Esophagus squamous epithelium (tissue), 5 donors: ENCODE data around the gene ZNRF3. TPM values are rescaled to one million over a fixed set of nuclear protein-coding genes. Genes with fewer than 3 reads are reported as not detected.

Source experiments
- DNase-seq: peaks from one replicate; lab custom pipeline; 2025; lab: John Stamatoyannopoulos, UW
- H3K27ac ChIP-seq, 4 donors: fragments of 200-600 bp; sonication (generic); one replicate each; pipeline ENCODE4 v1.5.1; 2016 to 2019; ENCODE audit warnings: mild to moderate bottlenecking in 1 of 4
- H3K27me3 ChIP-seq, 4 donors: fragments of 200-600 bp; sonication (generic); 1 replicate in 3 of 4; 2 replicates in 1 of 4; pipeline versions ENCODE4 v1.5.1 to v1.6.0; 2017 to 2021; ENCODE audit warnings: antibody characterized with exemption in 1 of 4
- H3K36me3 ChIP-seq, 3 donors: fragments of 200-600 bp; sonication (generic); one replicate each; pipeline ENCODE4 v1.5.1; 2016 to 2019
- H3K4me1 ChIP-seq, 3 donors: fragments of 200-600 bp; sonication (generic); one replicate each; pipeline ENCODE4 v1.5.1; 2017 to 2019
- H3K4me3 ChIP-seq, 4 donors: fragments of 200-600 bp; sonication (generic); 1 replicate in 3 of 4; 2 replicates in 1 of 4; pipeline ENCODE4 v1.5.1; 2016 to 2019; ENCODE audit warnings: mild to moderate bottlenecking in 2 of 4, moderate library complexity in 1 of 4
- H3K9me3 ChIP-seq, 3 donors: fragments of 200-600 bp; sonication (generic); one replicate each; pipeline ENCODE4 v1.5.1; 2016 to 2019
- POLR2A ChIP-seq, 4 donors: fragments of 450-650 bp; IDR thresholded peaks; one replicate each; pipeline ENCODE4 v1.6.1; 2017; ENCODE audit warnings: antibody characterized with exemption in 4 of 4, mild to moderate bottlenecking in 4 of 4, moderate library complexity in 3 of 4
- WGBS, 2 donors: methylation state at CpG; one replicate each; pipeline ENCODE4 v1.1.5; 2018; 5-methylcytosine and 5-hydroxymethylcytosine counted together
- intact Hi-C: fragments of 100-400 bp; cut with DNase I; formaldehyde crosslinking; loops from one replicate; pipeline ENCODE4 v1.15.0; 2022
- total RNA-seq, 4 donors: library from RNA; depleted of rRNA; stranded (reverse); fragments of >200 nt; gene quantifications; one replicate each; pipeline ENCODE4 v1.1.0, GENCODE V29; 2016
- TF ChIP-seq, protein P1 (sequence below), 6 experiments: fragments of 450-650 bp in 4 of 6; fragments of 200-600 bp in 2 of 6; sonication (generic) in 2 of 6; IDR thresholded peaks; one replicate each; pipeline ENCODE4 v1.5.1; 2016 to 2019; ENCODE audit warnings: antibody characterized with exemption in 6 of 6, mild to moderate bottlenecking in 4 of 6, moderate library complexity in 4 of 6
- donor health status: DM: yes; HTN: yes; CAD: no.

The ZNRF3 gene
- total RNA-seq, 4 donors from 2014 or later, result 6.6 to 10.9 (median 7.2) TPM

DNA sequence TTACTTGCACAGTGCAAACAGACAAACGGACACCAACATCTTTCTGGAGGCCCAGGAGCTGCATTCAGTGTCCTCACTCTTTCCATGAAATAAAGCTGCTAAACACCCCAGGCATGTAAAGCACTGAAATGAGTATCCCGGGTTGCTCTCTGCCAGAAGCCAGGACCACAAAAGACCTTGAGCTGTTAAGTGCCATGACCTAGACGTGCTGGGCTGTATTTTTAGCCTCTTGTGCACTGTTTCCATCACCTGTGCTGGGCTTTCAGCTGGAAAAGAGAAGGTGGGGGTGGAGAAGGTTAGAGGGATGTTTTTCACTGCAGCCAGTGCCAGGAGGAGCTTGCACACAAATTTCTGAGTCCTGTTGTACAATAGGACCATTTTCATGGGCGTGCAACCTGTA, 186.1 kb downstream of the ZNRF3 start:
- Histone ChIP-seq H3K36me3 (no peaks in the 10 kb centered on the region), H3K27ac (no peak overlapping the region), H3K4me1 (peaks cover 22 to 41% (median 29%) of the 10 kb centered on the region in 3 donors), H3K27me3 (peaks cover 0 to 5% (median 0%) of the 10 kb centered on the region in 4 donors), H3K4me3 (no peak overlapping the region), H3K9me3 (no peaks in the 10 kb centered on the region)
- no peak for DNase-seq
- intact Hi-C loops, result no loop called here
- no peak for TF ChIP-seq POLR2A (IDR thresholded peaks at IDR 0.05)
- TF ChIP-seq, protein P1, sequence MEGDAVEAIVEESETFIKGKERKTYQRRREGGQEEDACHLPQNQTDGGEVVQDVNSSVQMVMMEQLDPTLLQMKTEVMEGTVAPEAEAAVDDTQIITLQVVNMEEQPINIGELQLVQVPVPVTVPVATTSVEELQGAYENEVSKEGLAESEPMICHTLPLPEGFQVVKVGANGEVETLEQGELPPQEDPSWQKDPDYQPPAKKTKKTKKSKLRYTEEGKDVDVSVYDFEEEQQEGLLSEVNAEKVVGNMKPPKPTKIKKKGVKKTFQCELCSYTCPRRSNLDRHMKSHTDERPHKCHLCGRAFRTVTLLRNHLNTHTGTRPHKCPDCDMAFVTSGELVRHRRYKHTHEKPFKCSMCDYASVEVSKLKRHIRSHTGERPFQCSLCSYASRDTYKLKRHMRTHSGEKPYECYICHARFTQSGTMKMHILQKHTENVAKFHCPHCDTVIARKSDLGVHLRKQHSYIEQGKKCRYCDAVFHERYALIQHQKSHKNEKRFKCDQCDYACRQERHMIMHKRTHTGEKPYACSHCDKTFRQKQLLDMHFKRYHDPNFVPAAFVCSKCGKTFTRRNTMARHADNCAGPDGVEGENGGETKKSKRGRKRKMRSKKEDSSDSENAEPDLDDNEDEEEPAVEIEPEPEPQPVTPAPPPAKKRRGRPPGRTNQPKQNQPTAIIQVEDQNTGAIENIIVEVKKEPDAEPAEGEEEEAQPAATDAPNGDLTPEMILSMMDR (IDR thresholded peaks at IDR 0.05), result no peak
- WGBS, 2 donors, result 77 to 85% methylated on average over 4 of the region's 4 CpGs

DNA sequence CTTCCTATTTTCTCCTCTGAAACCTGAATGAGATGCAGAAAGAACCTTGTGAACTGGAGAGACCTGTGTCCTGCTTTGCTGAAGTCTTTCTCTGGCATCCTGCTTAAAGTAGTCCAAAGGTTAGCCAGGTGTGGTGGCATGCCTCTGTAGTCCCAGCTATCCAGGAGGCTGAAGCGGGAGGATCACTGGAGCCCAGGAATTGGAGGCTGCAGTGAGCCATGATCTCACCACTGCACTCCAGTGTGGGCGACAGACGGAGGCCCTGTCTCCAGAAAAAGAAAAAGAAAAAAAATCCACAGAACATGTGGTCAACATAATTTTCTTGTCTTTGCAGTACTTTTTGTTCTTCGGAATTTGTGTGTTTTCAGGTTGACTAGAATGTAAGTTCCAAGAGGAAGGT, 187.1 kb downstream of the ZNRF3 start:
- TF ChIP-seq POLR2A (IDR thresholded peaks at IDR 0.05), result no peak
- TF ChIP-seq, protein P1 (IDR thresholded peaks at IDR 0.05), result no peak
- H3K27ac ChIP-seq, result peak overlapping the region; percentile 89 to 97 (median 92)
- intact Hi-C loops, result no loop called here
- no peaks in the 10 kb centered on the region for H3K36me3 ChIP-seq
- no peaks in the 10 kb centered on the region for H3K9me3 ChIP-seq
- WGBS, 2 donors, result 83 to 92% methylated on average over 3 to 4 of the region's 4 CpGs
- peaks cover 0 to 5% (median 0%) of the 10 kb centered on the region in 4 donors for H3K27me3 ChIP-seq
- H3K4me3 ChIP-seq, result no peak overlapping the region
- no peak for DNase-seq
- peaks cover 30 to 51% (median 30%) of the 10 kb centered on the region in 3 donors for H3K4me1 ChIP-seq

DNA sequence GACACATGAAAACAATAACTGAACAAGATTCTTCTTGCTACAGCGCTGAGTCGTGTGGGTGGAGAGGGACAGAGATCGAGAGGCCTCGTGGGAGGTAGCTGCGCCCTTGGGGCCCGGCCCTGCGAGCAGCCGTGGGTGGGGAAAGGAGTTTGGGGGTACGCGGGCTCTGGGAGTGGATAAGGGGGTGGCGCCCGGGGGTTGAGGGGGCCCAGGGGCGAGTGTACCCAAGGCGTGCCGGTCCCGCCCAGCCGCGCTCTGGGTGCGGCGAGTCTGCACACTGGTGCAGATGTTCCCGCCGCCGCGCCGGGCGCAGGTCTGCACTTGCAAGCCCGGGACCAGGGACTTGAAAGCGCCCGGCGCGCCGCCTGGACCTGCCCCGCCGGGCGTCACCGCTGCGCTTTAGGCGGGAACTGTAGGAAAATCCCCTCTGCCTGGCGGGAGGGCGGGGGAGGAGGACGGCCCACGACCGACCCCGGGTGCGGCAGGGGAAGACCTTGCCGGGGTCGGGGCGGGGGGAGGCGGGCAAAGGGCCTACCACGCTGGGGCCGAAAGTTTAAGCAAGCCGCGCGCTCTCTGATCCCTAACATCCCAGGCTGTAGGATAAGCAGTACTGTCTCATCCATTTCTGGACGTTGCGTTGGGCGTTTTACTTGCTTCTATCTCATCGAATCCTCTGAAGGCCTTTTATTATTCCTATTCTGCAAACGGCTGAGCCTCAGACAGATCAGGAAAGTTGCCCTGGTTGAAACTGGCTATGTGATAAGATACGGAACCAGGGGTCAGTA, 188.1 kb downstream of the ZNRF3 start:
- WGBS, 2 donors, result 1 to 2% methylated on average over 9 to 14 of the region's 60 CpGs
- DNase-seq, result no peak
- H3K9me3 ChIP-seq, result no peaks in the 10 kb centered on the region
- peaks cover 0 to 5% (median 0%) of the 10 kb centered on the region in 4 donors for H3K27me3 ChIP-seq
- peaks cover 30 to 59% (median 30%) of the 10 kb centered on the region in 3 donors for H3K4me1 ChIP-seq
- no peaks in the 10 kb centered on the region for H3K36me3 ChIP-seq
- peak overlapping the region; percentile 89 to 97 (median 92) for H3K27ac ChIP-seq
- peak overlapping the region; percentile 24 to 92 (median 72) for H3K4me3 ChIP-seq
- TF ChIP-seq, protein P1 (IDR thresholded peaks at IDR 0.05), result no peak
- peak in 1 of 4 donors; percentile 31 for TF ChIP-seq POLR2A (IDR thresholded peaks at IDR 0.05)
- intact Hi-C loops, result no loop called here

DNA sequence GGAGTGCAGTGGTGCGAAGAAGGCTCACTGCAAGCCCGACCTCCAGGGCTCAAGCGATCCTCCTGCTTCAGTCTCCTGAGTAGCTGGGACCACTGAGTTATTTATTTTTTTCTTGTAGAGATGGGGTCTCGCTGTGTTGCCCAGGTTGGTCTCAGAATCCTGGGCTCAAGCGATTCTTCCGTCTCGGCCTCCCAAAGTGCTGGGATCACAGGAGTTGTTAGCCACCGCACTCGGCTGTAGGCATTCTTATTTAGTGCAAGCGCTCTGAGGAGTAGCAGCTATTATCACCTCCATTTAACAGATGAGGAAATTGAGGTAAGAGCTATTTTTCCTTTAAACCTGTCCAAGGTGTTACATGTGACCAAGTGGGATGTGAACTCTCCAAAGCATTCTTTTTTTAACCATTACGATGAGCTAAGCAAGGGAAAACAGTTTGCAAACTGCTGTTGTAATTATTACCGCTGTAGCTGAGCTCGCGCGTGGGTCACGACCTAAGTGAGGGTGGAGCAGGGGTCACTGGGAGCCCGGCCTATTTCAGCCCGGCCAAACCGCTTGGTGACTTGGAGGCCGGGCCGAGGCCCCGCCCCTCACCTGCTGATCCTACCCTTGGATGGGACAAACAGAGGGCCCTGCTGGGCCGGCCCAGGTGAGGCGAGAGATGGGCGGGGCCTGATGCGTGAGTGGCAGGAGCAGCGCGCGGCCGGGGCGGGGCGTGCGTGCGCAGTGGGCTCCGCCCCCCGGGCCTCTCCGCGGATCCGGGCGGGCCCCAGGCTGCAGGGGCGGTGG, 189.0 kb downstream of the ZNRF3 start:
- H3K4me3 ChIP-seq, result peak overlapping the region; percentile 24 to 92 (median 72)
- DNase-seq, result peak; percentile 29
- no peaks in the 10 kb centered on the region for H3K36me3 ChIP-seq
- peak overlapping the region; percentile 89 to 97 (median 92) for H3K27ac ChIP-seq
- WGBS, 2 donors, result 42 to 60% methylated on average over 7 to 20 of the region's 41 CpGs
- peaks cover 0 to 5% (median 0%) of the 10 kb centered on the region in 4 donors for H3K27me3 ChIP-seq
- H3K9me3 ChIP-seq, result no peaks in the 10 kb centered on the region
- intact Hi-C loops, result no loop called here
- TF ChIP-seq POLR2A (IDR thresholded peaks at IDR 0.05), result no peak
- H3K4me1 ChIP-seq, result peaks cover 30 to 66% (median 30%) of the 10 kb centered on the region in 3 donors

DNA sequence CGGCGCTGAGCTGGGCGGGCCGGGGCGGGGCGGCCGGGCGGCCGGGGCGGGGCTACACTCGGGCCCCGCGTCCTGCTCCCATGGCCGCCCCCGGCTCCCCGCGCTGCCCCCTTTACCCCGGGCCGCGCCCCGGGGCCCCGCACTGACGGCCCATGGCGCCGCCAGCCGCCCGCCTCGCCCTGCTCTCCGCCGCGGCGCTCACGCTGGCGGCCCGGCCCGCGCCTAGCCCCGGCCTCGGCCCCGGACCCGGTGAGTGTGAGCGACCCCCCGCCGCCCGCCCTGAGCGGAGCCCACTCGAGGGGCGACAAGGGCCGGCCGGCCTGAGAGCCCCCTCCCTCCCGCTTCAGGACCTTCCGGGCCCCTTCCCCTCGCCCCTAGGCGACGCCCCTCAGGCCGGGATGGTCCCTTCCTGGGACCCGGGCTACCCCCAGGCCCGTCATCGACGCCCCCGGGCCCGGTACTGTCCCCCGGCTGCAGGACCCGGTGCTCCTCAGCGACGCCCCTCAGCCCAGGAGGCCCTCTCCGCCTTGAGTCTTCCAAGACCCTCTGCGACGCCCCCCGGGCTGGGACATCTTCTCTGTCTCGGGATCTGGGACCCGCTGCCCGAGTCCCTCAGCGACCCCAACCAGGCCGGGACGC, 189.7 kb downstream of the ZNRF3 start, which contains the start of gene KREMEN1:
Gene KREMEN1 (plus strand): TSS at position 57 of the 639 bp plus-strand sequence. CDS start 96 bp downstream, at position 153.
- DNase-seq, result no peak
- Histone ChIP-seq H3K27ac (peak within 1 kb of the TSS; percentile 89 to 97 (median 92)), H3K4me3 (peak within 1 kb of the TSS; percentile 61 to 92 (median 83)), H3K9me3 (no peaks in the 10 kb centered on the region), H3K4me1 (peaks cover 30 to 73% (median 30%) of the 10 kb centered on the region in 3 donors), H3K27me3 (peaks cover 0 to 5% (median 0%) of the 10 kb centered on the region in 4 donors), H3K36me3 (no peaks in the 10 kb centered on the region)
- TF ChIP-seq, protein P1 (IDR thresholded peaks at IDR 0.05), result no peak
- TF ChIP-seq POLR2A (IDR thresholded peaks at IDR 0.05), result no peak
- intact Hi-C loops, result no loop called here
- 0% methylated on average over 3 of the region's 76 CpGs; no CpG with 5 or more reads in 1 of the 2 donors for WGBS, 2 donors
